Adipocyte (in vitro differentiated cells): ENCODE results near the gene RNF144A.

Experiments
- DNase-seq: peaks from one replicate; pipeline ENCODE4 v3.0.0-alpha.2; 2015; ENCODE audit warnings: low read depth
- H3K27me3 ChIP-seq: replicated peaks from 2 replicates; pipeline ENCODE4 v1.7.0; 2013; ENCODE audit warnings: mild to moderate bottlenecking, low read length, moderate library complexity; ENCODE audit not compliant: control insufficient read depth, insufficient read depth
- H3K36me3 ChIP-seq: 2 replicates; pipeline ENCODE4 v1.7.0; 2013; ENCODE audit warnings: low read length, mild to moderate bottlenecking, moderate library complexity; ENCODE audit not compliant: control insufficient read depth, insufficient read depth, severe bottlenecking
- H3K4me1 ChIP-seq: 2 replicates; pipeline ENCODE4 v1.7.0; 2013; ENCODE audit warnings: mild to moderate bottlenecking, low read length, moderate library complexity; ENCODE audit not compliant: control insufficient read depth, insufficient read depth
- H3K4me3 ChIP-seq: 2 replicates; pipeline ENCODE4 v1.7.0; 2013; ENCODE audit warnings: mild to moderate bottlenecking, low read length, moderate library complexity
- H3K9ac ChIP-seq: 2 replicates; pipeline ENCODE4 v1.7.0; 2013; ENCODE audit warnings: mild to moderate bottlenecking, low read length, moderate library complexity
- H3K9me3 ChIP-seq: 2 replicates; pipeline ENCODE4 v1.7.0; 2013; ENCODE audit warnings: mild to moderate bottlenecking, low read length, moderate library complexity; ENCODE audit not compliant: control insufficient read depth

RNF144A gene

DNA sequence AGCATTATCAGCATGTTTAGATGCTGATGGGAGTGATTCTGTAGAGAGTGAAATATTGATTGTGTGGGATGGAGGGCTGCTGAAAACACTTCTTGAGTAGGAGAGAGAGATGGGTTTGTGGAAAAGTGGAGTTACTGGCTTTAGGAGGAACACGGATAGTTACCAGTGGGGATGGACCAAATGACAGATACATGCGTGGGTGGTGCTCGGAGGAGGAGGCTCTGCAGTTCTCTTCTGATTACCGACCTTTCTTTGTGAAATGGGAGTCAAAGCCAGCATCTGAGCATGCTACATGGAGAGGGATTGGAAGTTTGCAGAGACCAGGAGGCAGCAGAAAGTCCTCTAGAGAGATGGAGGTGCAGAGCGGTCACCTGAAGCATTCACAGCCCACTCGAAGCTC lies 26.3 kb downstream of the RNF144A start:
- Histone ChIP-seq H3K9me3 (no peaks in the 10 kb centered on the region), H3K9ac (no peak overlapping the region), H3K27me3 (peaks cover 5% of the 10 kb centered on the region), H3K4me3 (no peak overlapping the region), H3K4me1 (peaks cover 30% of the 10 kb centered on the region), H3K36me3 (no peaks in the 10 kb centered on the region)
- DNase-seq = no peak

DNA sequence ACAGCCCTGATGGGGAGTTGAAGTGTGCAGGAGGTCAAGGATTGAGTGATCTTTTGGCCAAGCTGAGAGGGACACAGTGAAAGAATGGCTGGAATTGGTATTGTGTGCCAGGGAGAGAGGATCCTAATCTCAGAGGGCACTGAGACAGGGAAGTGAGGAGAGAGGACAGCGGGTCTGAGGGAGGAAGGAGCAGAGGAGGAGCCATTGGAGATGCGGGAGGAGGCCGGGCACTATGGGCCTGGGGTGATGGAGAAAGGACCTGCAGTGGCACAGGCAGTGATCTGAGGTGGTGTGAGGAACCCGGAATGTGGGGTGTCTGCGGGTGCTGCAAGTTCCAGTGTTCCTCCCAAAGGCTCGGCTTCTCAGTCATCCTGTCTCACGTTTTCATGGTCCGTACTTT lies 26.8 kb downstream of the RNF144A start:
- Histone ChIP-seq H3K4me1 (peaks cover 30% of the 10 kb centered on the region), H3K4me3 (no peak overlapping the region), H3K27me3 (peaks cover 5% of the 10 kb centered on the region), H3K9ac (no peak overlapping the region), H3K36me3 (no peaks in the 10 kb centered on the region), H3K9me3 (no peaks in the 10 kb centered on the region)
- DNase-seq = no peak

DNA sequence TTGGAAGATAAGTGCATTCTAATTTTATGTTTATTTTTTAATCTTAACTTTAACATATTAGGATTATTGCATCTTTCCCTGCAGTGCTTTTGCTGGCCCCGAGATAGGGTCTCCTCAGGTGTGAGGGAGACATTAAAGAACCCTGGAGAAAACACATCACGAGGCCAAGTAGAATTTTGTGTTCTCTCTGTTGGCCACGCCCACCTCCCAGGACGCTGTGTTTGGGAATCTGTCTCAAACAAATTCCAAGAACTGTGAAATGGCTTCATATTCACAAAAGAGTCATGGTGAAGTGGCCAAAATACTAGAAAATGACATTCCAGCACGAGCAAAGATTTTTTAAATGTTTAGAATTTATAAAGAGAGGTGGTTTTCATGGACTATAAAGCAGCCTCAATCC lies 27.3 kb downstream of the RNF144A start:
- Histone ChIP-seq H3K4me1 (peaks cover 30% of the 10 kb centered on the region), H3K4me3 (peak overlapping the region; percentile 18), H3K27me3 (peaks cover 5% of the 10 kb centered on the region), H3K9ac (no peak overlapping the region), H3K36me3 (no peaks in the 10 kb centered on the region), H3K9me3 (no peaks in the 10 kb centered on the region)
- DNase-seq = no peak

DNA sequence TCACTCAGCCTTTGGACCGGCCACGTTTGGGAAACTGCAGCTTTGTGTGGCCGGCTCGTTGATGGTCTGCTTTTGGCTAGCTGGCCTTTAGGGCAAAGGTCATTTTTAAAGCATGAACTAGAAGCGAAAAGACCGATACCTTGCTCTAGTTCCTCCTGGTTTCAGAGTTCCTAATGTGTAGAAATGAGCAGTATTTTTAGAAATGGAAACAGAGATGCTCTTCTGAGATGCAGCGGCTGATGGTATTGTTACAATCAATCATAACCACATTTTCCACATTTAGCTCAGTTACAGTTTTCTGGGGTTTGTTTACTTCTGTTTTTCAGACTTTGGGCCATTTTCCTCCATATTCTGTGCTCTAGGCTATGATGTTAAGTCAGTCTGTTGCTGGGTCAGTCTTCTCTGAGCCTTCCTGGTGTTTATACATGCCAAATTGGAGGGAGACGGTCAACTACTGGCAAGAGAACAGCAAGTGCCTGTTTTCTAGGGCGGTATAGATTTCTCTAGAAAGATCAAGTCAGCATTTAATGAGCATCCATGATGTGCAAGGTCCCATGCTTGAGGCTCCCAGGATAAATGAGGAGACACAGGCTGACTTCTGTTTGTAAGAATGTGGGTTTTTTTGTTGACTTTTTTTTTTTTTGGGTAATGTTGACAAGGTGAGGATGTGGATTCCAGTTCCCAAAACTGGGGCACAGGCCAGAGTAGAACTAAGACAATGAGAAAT lies 28.0 kb downstream of the RNF144A start:
- H3K27me3 ChIP-seq = peaks cover 5% of the 10 kb centered on the region
- peak overlapping the region; percentile 18 for H3K4me3 ChIP-seq
- no peaks in the 10 kb centered on the region for H3K36me3 ChIP-seq
- no peak overlapping the region for H3K9ac ChIP-seq
- DNase-seq = no peak
- peaks cover 30% of the 10 kb centered on the region for H3K4me1 ChIP-seq
- no peaks in the 10 kb centered on the region for H3K9me3 ChIP-seq

DNA sequence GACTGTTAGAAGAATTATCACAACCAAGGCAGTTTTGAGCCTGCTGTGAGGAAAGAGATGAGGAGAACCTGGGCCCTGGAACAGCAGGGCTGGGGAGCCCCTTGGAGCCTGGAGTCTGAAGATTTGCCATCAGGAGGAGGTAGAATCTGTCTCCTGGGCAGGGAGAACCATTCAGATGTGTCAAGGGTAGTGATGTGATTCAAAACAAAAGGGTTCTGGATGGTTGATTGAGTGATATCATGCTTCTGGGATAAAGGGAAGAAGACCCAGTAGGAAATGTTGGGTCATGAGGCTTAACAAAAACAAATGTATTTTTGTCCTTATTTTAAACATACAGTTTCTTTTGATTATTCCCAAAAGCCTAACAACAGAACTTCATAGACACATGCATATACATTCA lies 28.6 kb downstream of the RNF144A start:
- H3K4me1 ChIP-seq = peaks cover 30% of the 10 kb centered on the region

DNA sequence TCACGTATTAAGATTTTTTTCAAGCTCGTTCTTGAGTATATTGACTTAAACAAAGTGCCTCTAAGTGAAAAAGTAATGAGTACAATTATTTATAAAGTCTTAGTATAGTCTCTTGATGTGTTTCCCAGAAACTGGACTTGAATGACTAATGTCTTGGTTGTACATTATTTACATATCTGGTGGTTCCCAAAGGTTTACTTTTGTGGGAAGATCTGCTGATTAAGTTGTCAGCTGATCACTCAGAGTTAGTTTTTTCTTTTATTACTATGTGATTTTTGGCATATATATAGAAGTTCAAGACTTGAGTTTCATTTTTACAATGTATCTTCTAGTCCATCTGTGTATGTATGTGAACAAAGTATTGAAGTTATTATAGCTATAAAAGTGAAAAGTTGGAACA lies 29.5 kb downstream of the RNF144A start:
- H3K9me3 ChIP-seq = no peaks in the 10 kb centered on the region
- no peak overlapping the region for H3K4me3 ChIP-seq
- H3K27me3 ChIP-seq = peaks cover 5% of the 10 kb centered on the region
- no peak overlapping the region for H3K9ac ChIP-seq
- peak; percentile 83 for DNase-seq
- H3K36me3 ChIP-seq = no peaks in the 10 kb centered on the region
- peaks cover 32% of the 10 kb centered on the region for H3K4me1 ChIP-seq

More for the DNA sequence above, 28.6 kb downstream of the RNF144A start:
- no peak for DNase-seq
- Histone ChIP-seq H3K4me3 (no peak overlapping the region), H3K27me3 (peaks cover 5% of the 10 kb centered on the region), H3K9me3 (no peaks in the 10 kb centered on the region), H3K9ac (no peak overlapping the region), H3K36me3 (no peaks in the 10 kb centered on the region)

DNA sequence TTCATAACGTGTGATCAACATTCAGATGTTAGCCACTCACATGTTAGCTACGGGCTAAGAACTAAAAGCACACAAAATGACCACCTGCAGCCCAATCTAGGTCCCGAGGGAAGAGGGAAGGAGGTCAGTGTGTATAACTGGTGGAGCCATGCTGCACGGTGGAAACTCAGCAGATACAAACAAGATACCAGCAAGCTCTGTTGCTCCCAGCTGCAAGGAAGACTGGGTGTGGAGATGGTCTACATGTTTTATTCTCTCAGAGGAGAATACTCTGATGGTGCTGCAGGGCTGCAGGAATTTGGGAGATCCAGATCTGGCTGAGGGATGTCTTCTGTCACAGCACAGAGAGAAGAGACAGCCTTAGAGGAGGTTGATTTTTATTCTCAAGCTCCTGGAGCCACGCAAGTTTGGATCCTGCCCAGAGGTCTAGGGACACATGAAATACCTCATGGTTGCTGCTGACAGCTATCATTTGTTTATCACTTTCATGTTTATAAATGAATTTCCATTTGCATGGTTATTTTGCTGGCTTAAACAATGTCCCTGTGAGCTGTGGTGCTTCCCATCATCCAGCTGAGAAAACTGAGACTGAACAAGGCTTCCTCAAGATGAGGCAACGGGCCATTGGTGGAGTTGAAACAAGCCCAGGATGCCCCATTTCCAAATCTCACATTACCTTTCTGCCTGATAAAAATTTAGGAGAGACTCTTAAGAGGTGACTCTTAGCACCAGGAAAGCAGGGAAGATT lies 30.9 kb downstream of the RNF144A start:
- Histone ChIP-seq H3K27me3 (peaks cover 1% of the 10 kb centered on the region), H3K4me1 (peaks cover 37% of the 10 kb centered on the region)

DNA sequence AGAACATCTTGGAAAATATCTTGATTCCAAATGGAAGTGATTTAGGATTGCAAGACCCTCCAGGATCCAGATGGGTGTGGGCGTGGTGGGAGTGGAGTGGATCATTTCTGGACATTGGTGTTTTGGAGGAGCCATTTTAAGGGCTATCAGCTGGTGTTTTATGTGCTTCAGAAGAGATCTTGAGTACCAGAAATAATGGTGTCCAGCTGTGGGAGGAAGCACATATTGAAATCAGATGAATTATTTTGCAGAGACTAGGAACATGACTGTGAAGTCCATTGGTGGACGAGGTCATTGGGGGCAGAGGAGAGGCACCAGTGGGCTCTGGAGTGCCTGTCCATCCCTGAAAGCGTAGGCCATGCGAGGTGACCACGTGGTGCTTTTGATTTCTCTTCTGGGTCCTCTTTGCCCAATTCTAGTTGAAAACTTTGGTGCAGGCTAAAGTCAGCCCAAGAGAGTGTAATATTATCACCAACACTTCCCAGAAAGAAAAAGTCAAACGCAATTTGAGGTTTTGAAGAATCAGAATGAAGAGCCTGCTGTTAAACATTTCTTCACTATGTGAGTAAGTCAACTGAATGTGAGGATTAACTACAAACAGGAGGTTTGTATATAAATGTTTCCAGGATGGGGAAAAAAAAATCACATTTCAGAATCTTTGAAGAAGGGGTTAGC lies 31.6 kb downstream of the RNF144A start:
- Histone ChIP-seq H3K36me3 (no peaks in the 10 kb centered on the region), H3K9me3 (no peaks in the 10 kb centered on the region), H3K4me1 (peaks cover 33% of the 10 kb centered on the region), H3K4me3 (no peak overlapping the region), H3K27me3 (no peaks in the 10 kb centered on the region), H3K9ac (no peak overlapping the region)
- DNase-seq = peak; percentile 43

More for the DNA sequence above, 30.9 kb downstream of the RNF144A start:
- Histone ChIP-seq H3K9me3 (no peaks in the 10 kb centered on the region), H3K9ac (no peak overlapping the region), H3K4me3 (no peak overlapping the region), H3K36me3 (no peaks in the 10 kb centered on the region)
- no peak for DNase-seq

DNA sequence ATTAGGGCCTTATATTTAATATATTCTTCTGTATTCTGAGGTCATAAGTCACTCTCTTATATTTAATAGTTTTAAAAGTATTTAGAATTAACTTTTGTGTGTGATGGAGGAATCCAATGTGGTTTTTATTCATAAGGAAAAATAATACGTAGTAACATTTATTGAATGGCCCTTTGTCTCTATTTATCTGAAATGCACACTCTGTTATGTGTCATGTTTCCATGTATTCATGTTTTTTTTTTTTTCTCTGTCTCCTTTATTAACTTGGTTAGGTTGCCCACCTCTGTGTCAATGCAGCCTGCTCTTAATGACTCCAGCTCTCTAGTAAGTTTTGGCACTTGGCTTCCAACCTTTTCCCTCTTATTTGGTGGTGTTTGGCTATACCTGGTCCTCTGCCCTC lies 33.8 kb downstream of the RNF144A start:
- Histone ChIP-seq H3K9ac (no peak overlapping the region), H3K9me3 (no peaks in the 10 kb centered on the region), H3K36me3 (no peaks in the 10 kb centered on the region), H3K4me1 (peaks cover 29% of the 10 kb centered on the region), H3K4me3 (no peak overlapping the region), H3K27me3 (no peaks in the 10 kb centered on the region)
- no peak for DNase-seq

DNA sequence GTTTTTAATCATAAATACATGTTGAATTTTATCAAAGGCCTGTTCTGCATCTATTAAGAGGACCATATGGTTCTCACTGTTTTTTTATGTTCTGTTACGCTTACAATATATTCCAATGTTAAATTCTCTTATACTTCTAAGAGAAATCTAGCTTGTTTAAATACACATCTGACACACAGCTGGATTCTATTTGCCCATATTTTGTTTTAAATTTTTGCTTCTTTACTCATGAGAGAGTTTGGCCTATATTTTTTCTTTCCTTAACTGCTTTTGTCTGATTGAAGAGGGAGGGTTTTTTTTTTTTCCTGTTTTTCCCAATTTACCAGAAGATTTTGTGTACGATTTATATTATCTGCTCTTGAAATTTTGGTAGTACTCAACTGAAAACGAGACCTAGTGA lies 34.9 kb downstream of the RNF144A start:
- H3K9me3 ChIP-seq = no peaks in the 10 kb centered on the region
- H3K27me3 ChIP-seq = no peaks in the 10 kb centered on the region
- peak; percentile 77 for DNase-seq
- no peak overlapping the region for H3K9ac ChIP-seq
- H3K4me3 ChIP-seq = no peak overlapping the region
- no peaks in the 10 kb centered on the region for H3K36me3 ChIP-seq
- H3K4me1 ChIP-seq = peaks cover 27% of the 10 kb centered on the region

DNA sequence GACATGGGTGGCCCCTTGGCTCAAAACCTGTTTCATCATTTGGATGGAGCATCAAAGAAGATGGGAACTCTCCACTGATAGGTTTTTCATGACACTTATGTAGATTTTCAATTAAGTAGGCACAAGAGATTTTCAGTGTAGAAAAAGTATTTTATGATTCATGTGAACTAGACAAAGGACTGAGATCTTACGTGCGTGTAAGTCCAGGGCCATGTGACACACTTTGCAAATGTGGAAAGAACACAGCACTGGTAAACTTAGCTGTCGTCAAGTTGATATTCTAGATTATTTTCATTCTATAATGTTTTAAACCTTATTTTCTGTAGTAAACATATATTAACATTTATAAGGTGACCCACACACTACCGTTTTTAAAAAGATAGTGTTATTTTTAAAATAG lies 37.4 kb downstream of the RNF144A start:
- peaks cover 41% of the 10 kb centered on the region for H3K4me1 ChIP-seq
- DNase-seq = no peak
- H3K9me3 ChIP-seq = no peaks in the 10 kb centered on the region
- H3K27me3 ChIP-seq = no peaks in the 10 kb centered on the region
- H3K36me3 ChIP-seq = no peaks in the 10 kb centered on the region
- no peak overlapping the region for H3K4me3 ChIP-seq
- no peak overlapping the region for H3K9ac ChIP-seq
